ENCODE measurements around the gene LPA. TPM values are rescaled to one million over a fixed set of nuclear protein-coding genes. Genes with fewer than 3 reads are reported as not detected.

LPA gene
- polyA plus RNA-seq, 1 donor: not detected

- DNase-seq: no peak
These were observed 153.0 kb downstream of the LPA start for GRCh38 chr6:160510976-160511617.

DNA sequence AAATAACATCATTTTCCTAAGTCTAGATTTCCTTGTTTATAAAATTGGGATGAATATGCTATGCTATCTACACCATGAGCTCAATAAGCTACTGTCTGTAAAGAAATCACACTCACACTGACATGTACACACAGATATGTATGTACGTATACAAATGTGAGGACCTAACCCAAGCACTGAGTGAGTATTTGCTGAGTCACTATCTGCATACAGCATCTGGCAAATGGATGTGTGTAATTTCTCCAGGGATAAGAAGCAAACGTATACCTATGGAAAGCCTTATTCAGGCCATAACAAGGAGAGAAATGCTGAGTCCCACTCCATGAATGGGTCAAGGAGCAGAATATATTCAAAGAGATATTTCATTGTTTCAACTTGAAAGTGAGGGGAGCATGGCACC lies 153.9 kb downstream of the LPA start:
- DNase-seq: no peak

- DNase-seq: no peak
These were observed 154.5 kb downstream of the LPA start for GRCh38 chr6:160509610-160510009.

GRCh38 chr6:160508599-160508998 lies 155.5 kb downstream of the LPA start:
- DNase-seq: no peak

GRCh38 chr6:160507420-160507819 lies 156.7 kb downstream of the LPA start:
- DNase-seq: no peak

- no peak for DNase-seq
These were observed 158.1 kb downstream of the LPA start for GRCh38 chr6:160505970-160506369.

DNA sequence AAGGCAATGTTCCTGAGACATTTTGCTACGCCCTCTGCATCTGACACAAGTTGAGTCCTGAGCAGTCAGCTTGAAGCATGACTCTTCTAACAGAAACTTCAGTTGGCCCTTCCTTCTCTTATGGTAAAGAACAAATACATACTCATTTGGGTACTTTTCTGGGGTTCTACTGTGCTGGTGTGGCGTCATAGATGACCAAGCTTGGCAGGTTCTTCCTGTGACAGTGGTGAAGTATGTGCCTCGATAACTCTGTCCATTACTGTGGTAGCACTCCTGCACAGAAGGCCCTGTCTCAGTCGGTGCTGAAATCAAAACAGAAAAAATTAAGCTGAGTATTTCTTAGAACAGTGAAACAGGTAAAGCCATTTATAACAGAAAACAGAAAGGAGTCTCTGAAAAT lies 163.4 kb downstream of the LPA start:
- no peak for DNase-seq

DNA sequence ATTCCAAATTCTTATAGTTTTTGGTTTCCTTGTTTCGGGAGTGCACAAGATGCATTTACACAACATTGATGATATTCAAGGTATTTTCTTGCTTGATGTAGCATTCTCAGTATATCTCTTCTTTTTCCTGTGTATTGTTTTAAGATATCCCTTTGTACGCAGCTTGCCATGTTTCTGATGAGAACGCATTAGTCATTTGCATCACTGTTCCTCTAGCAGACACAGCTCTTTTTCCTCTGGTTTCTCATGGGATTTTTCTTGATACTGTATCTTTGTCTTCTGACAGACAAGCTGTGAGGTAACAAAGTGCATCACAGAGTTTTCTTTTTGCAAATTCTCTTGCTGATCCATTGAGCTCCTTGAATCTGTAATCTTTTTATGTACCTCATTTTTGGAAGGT lies 169.5 kb downstream of the LPA start:
- DNase-seq: no peak

- no peak for DNase-seq
These were observed 175.0 kb downstream of the LPA start for GRCh38 chr6:160489091-160489490.

GRCh38 chr6:160487116-160487515 lies 177.0 kb downstream of the LPA start:
- no peak for DNase-seq

Other genes with a start within 250 kb of the LPA start
- 1.0 TPM for gene PLG, start 38.0 kb upstream of the LPA start, polyA plus RNA-seq (ENCODE audit: insufficient read length)